ENCODE data around the gene DPH3.

The DPH3 gene

GRCh38 chr3:16227566-16227965 lies 37.2 kb downstream of the DPH3 start:
- DNase-seq = no peak

GRCh38 chr3:16224325-16224724 lies 40.4 kb downstream of the DPH3 start:
- no peak for DNase-seq

- DNase-seq = no peak
Measured at GRCh38 chr3:16222547-16222946, 42.2 kb downstream of the DPH3 start.

GRCh38 chr3:16221990-16222389 lies 42.8 kb downstream of the DPH3 start:
- no peak for DNase-seq

- DNase-seq = no peak
Measured at GRCh38 chr3:16219777-16220176, 45.0 kb downstream of the DPH3 start.

- DNase-seq = no peak
Measured at GRCh38 chr3:16216373-16216935, 48.3 kb downstream of the DPH3 start.

- DNase-seq = no peak
Measured at GRCh38 chr3:16214366-16214765, 50.4 kb downstream of the DPH3 start.

GRCh38 chr3:16211176-16211904 lies 53.4 kb downstream of the DPH3 start:
- DNase-seq = no peak

Data from RPMI8226 (cell line).